Mammary epithelial cell (primary cell): ENCODE results near the gene KIF11.

Source experiments
- EZH2 ChIP-seq: IDR thresholded peaks from 2 replicates; pipeline ENCODE4 v1.6.1; 2012; ENCODE audit warnings: low read length, inconsistent platforms, borderline replicate concordance
- TF ChIP-seq, protein P1 (sequence below), 2 donors: IDR thresholded peaks in 1 of 2; conservative IDR thresholded peaks in 1 of 2; 2 replicates each; pipeline ENCODE4 v1.5.1; 2011 to 2012; ENCODE audit warnings: inconsistent platforms in 2 of 2, low read length in 2 of 2, mild to moderate bottlenecking in 2 of 2, control low read depth in 1 of 2, low read depth in 1 of 2; ENCODE audit not compliant: insufficient read depth in 1 of 2; ENCODE audit errors: extremely low read depth in 1 of 2

GRCh38 chr10:92702301-92702916 lies 109.5 kb downstream of the KIF11 start:
- TF ChIP-seq, protein P1, sequence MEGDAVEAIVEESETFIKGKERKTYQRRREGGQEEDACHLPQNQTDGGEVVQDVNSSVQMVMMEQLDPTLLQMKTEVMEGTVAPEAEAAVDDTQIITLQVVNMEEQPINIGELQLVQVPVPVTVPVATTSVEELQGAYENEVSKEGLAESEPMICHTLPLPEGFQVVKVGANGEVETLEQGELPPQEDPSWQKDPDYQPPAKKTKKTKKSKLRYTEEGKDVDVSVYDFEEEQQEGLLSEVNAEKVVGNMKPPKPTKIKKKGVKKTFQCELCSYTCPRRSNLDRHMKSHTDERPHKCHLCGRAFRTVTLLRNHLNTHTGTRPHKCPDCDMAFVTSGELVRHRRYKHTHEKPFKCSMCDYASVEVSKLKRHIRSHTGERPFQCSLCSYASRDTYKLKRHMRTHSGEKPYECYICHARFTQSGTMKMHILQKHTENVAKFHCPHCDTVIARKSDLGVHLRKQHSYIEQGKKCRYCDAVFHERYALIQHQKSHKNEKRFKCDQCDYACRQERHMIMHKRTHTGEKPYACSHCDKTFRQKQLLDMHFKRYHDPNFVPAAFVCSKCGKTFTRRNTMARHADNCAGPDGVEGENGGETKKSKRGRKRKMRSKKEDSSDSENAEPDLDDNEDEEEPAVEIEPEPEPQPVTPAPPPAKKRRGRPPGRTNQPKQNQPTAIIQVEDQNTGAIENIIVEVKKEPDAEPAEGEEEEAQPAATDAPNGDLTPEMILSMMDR (conservative IDR thresholded peaks at IDR 0.05 in 1 of 2, IDR thresholded peaks at IDR 0.05 in 1 of 2; ENCODE audit: extremely low read depth in 1 of 2, insufficient read depth in 1 of 2, low read depth in 1 of 2, low read length in 2 of 2) = no peak
- no peak for TF ChIP-seq EZH2
